Measurements from ENCODE around the gene MAST4. TPM values are rescaled to one million over a fixed set of nuclear protein-coding genes. Genes with fewer than 3 reads are reported as not detected.

MAST4 gene
- total and polyA plus RNA-seq, 2 donors (not counting 1 experiment from before 2014, with no cell fraction given): 7.0 to 15.2 TPM

DNA sequence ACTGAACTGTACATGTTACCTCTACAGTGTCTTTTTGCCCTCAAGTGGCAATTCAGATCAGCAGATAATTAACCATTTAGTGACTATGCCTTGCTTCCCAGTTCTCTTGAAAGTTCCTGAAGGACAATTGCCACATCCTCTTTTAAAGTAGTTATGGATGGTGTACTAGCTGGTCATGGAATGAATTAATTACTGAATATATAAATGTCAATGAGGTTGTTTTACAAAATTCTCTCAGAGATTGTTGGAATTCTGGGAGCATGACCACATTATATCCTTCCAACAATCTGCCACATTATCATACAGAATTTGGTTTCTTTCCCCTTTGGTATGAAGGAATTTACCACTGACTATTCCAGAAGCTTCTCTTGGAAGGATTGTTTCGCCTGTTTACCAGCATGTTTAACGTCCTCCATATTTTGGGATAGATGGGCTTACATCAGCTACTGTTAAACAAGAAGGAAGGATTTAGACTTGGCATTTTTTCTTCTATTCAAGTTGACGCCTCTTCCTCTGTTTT lies 424.0 kb downstream of the MAST4 start:
- H3K4me2 ChIP-seq (ENCODE audit: extremely low read depth, insufficient read depth, low read length): no peak overlapping the region
- no peaks in the 10 kb centered on the region for H3K27me3 ChIP-seq (ENCODE audit: control insufficient read depth, insufficient read depth, low read length)
- no peak overlapping the region for H3K27ac ChIP-seq (ENCODE audit: insufficient read depth, low read length)
- no peaks in the 10 kb centered on the region for H4K20me1 ChIP-seq (ENCODE audit: control insufficient read depth, extremely low read depth, insufficient read depth, low read length)
- H2AFZ ChIP-seq (ENCODE audit: low read length): no peak overlapping the region
- H3K4me1 ChIP-seq (ENCODE audit: control insufficient read depth, extremely low read depth, insufficient read depth, low read length): no peaks in the 10 kb centered on the region
- no peaks in the 10 kb centered on the region for H3K9me3 ChIP-seq (ENCODE audit: control insufficient read depth, insufficient read depth, low read depth, low read length)
- no peak overlapping the region for H3K4me3 ChIP-seq (replicated peaks in 1 of 4; ENCODE audit: control extremely low read depth in 1 of 4, insufficient read depth in 1 of 4, low read depth in 3 of 4, low read length in 4 of 4)
- no peak for TF ChIP-seq EZH2 (IDR thresholded peaks at IDR 0.05; ENCODE audit: low read length, missing control alignments)
- TF ChIP-seq, protein P1, sequence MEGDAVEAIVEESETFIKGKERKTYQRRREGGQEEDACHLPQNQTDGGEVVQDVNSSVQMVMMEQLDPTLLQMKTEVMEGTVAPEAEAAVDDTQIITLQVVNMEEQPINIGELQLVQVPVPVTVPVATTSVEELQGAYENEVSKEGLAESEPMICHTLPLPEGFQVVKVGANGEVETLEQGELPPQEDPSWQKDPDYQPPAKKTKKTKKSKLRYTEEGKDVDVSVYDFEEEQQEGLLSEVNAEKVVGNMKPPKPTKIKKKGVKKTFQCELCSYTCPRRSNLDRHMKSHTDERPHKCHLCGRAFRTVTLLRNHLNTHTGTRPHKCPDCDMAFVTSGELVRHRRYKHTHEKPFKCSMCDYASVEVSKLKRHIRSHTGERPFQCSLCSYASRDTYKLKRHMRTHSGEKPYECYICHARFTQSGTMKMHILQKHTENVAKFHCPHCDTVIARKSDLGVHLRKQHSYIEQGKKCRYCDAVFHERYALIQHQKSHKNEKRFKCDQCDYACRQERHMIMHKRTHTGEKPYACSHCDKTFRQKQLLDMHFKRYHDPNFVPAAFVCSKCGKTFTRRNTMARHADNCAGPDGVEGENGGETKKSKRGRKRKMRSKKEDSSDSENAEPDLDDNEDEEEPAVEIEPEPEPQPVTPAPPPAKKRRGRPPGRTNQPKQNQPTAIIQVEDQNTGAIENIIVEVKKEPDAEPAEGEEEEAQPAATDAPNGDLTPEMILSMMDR (conservative IDR thresholded peaks at IDR 0.05 in 1 of 2, IDR thresholded peaks at IDR 0.05 in 1 of 2; ENCODE audit: low read depth in 1 of 2, low read length in 2 of 2): no peak
- peak in 1 of 2 donors; percentile 91 for DNase-seq (ENCODE audit: low read depth in 2 of 2)
- peaks cover 2% of the 10 kb centered on the region for H3K79me2 ChIP-seq (ENCODE audit: control insufficient read depth, insufficient read depth, low read length)
- H3K9ac ChIP-seq (ENCODE audit: insufficient read depth, low read length): no peak overlapping the region
- H3K36me3 ChIP-seq (ENCODE audit: control insufficient read depth, insufficient read depth, low read length): no peaks in the 10 kb centered on the region

- DNase-seq (ENCODE audit: low read depth in 2 of 2): no peak
- H3K9me3 ChIP-seq (ENCODE audit: control insufficient read depth, insufficient read depth, low read depth, low read length): no peaks in the 10 kb centered on the region
These were observed 424.8 kb downstream of the MAST4 start for GRCh38 chr5:67021031-67021430.

GRCh38 chr5:67021521-67021920 lies 425.3 kb downstream of the MAST4 start:
- Histone ChIP-seq H2AFZ (ENCODE audit: low read length) (no peak overlapping the region), H3K9ac (ENCODE audit: insufficient read depth, low read length) (no peak overlapping the region), H3K27ac (ENCODE audit: insufficient read depth, low read length) (no peak overlapping the region), H3K4me2 (ENCODE audit: extremely low read depth, insufficient read depth, low read length) (no peak overlapping the region), H3K4me3 (replicated peaks in 1 of 4; ENCODE audit: control extremely low read depth in 1 of 4, insufficient read depth in 1 of 4, low read depth in 3 of 4, low read length in 4 of 4) (no peak overlapping the region), H3K9me3 (ENCODE audit: control insufficient read depth, insufficient read depth, low read depth, low read length) (no peaks in the 10 kb centered on the region), H3K79me2 (ENCODE audit: control insufficient read depth, insufficient read depth, low read length) (peaks cover 2% of the 10 kb centered on the region), H3K36me3 (ENCODE audit: control insufficient read depth, insufficient read depth, low read length) (no peaks in the 10 kb centered on the region), H3K27me3 (ENCODE audit: control insufficient read depth, insufficient read depth, low read length) (no peaks in the 10 kb centered on the region), H4K20me1 (ENCODE audit: control insufficient read depth, extremely low read depth, insufficient read depth, low read length) (no peaks in the 10 kb centered on the region), H3K4me1 (ENCODE audit: control insufficient read depth, extremely low read depth, insufficient read depth, low read length) (no peaks in the 10 kb centered on the region)
- peak in 1 of 2 donors; percentile 47 for DNase-seq (ENCODE audit: low read depth in 2 of 2)
- TF ChIP-seq EZH2 (IDR thresholded peaks at IDR 0.05; ENCODE audit: low read length, missing control alignments): no peak
- TF ChIP-seq, protein P1 (conservative IDR thresholded peaks at IDR 0.05 in 1 of 2, IDR thresholded peaks at IDR 0.05 in 1 of 2; ENCODE audit: low read depth in 1 of 2, low read length in 2 of 2): no peak

More at GRCh38 chr5:67021031-67021430, 424.8 kb downstream of the MAST4 start:
- H2AFZ ChIP-seq (ENCODE audit: low read length): no peak overlapping the region
- no peak overlapping the region for H3K9ac ChIP-seq (ENCODE audit: insufficient read depth, low read length)
- H4K20me1 ChIP-seq (ENCODE audit: control insufficient read depth, extremely low read depth, insufficient read depth, low read length): no peaks in the 10 kb centered on the region
- H3K79me2 ChIP-seq (ENCODE audit: control insufficient read depth, insufficient read depth, low read length): peaks cover 2% of the 10 kb centered on the region
- no peak overlapping the region for H3K27ac ChIP-seq (ENCODE audit: insufficient read depth, low read length)
- no peak overlapping the region for H3K4me3 ChIP-seq (replicated peaks in 1 of 4; ENCODE audit: control extremely low read depth in 1 of 4, insufficient read depth in 1 of 4, low read depth in 3 of 4, low read length in 4 of 4)
- no peak for TF ChIP-seq EZH2 (IDR thresholded peaks at IDR 0.05; ENCODE audit: low read length, missing control alignments)
- TF ChIP-seq, protein P1 (conservative IDR thresholded peaks at IDR 0.05 in 1 of 2, IDR thresholded peaks at IDR 0.05 in 1 of 2; ENCODE audit: low read depth in 1 of 2, low read length in 2 of 2): no peak
- H3K4me1 ChIP-seq (ENCODE audit: control insufficient read depth, extremely low read depth, insufficient read depth, low read length): no peaks in the 10 kb centered on the region
- H3K4me2 ChIP-seq (ENCODE audit: extremely low read depth, insufficient read depth, low read length): no peak overlapping the region
- H3K27me3 ChIP-seq (ENCODE audit: control insufficient read depth, insufficient read depth, low read length): no peaks in the 10 kb centered on the region
- H3K36me3 ChIP-seq (ENCODE audit: control insufficient read depth, insufficient read depth, low read length): no peaks in the 10 kb centered on the region

All from fibroblast of lung (primary cell).